Liver (tissue), 3 donors: ENCODE results near the gene KHK.

Experiments used
- CTCF ChIP-seq: fragments of 150-350 bp; IDR thresholded peaks from 2 replicates; pipeline ENCODE4 v1.5.1; 2017; ENCODE audit warnings: improper control_type of control experiment, low read depth, low read length; ENCODE audit not compliant: missing input control
- EGR1 ChIP-seq, 2 donors: IDR thresholded peaks; 2 replicates each; pipeline ENCODE4 v1.6.1; 2016 to 2018; ENCODE audit warnings: antibody characterized with exemption in 2 of 2, low read depth in 2 of 2
- GABPA ChIP-seq, 2 donors: IDR thresholded peaks in 1 of 2; conservative IDR thresholded peaks in 1 of 2; 2 replicates each; pipeline ENCODE4 v1.6.1; 2016; ENCODE audit warnings: antibody characterized with exemption in 2 of 2, mild to moderate bottlenecking in 1 of 2, moderate library complexity in 1 of 2
- TF ChIP-seq, protein P1 (sequence below): IDR thresholded peaks from 2 replicates; pipeline ENCODE4 v1.6.1; 2016; ENCODE audit warnings: antibody characterized with exemption, mild to moderate bottlenecking
- donor health status: healthy.
- donor health status: healthy.

- TF ChIP-seq CTCF (no peak), GABPA (IDR thresholded peaks at IDR 0.05 in 1 of 2, conservative IDR thresholded peaks at IDR 0.05 in 1 of 2) (no peak), EGR1 (IDR thresholded peaks at IDR 0.05; ENCODE audit: low read depth in 2 of 2) (no peak)
- TF ChIP-seq, protein P1, sequence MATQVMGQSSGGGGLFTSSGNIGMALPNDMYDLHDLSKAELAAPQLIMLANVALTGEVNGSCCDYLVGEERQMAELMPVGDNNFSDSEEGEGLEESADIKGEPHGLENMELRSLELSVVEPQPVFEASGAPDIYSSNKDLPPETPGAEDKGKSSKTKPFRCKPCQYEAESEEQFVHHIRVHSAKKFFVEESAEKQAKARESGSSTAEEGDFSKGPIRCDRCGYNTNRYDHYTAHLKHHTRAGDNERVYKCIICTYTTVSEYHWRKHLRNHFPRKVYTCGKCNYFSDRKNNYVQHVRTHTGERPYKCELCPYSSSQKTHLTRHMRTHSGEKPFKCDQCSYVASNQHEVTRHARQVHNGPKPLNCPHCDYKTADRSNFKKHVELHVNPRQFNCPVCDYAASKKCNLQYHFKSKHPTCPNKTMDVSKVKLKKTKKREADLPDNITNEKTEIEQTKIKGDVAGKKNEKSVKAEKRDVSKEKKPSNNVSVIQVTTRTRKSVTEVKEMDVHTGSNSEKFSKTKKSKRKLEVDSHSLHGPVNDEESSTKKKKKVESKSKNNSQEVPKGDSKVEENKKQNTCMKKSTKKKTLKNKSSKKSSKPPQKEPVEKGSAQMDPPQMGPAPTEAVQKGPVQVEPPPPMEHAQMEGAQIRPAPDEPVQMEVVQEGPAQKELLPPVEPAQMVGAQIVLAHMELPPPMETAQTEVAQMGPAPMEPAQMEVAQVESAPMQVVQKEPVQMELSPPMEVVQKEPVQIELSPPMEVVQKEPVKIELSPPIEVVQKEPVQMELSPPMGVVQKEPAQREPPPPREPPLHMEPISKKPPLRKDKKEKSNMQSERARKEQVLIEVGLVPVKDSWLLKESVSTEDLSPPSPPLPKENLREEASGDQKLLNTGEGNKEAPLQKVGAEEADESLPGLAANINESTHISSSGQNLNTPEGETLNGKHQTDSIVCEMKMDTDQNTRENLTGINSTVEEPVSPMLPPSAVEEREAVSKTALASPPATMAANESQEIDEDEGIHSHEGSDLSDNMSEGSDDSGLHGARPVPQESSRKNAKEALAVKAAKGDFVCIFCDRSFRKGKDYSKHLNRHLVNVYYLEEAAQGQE: no peak
These were observed 47.8 kb upstream of the KHK start for GRCh38 chr2:27038631-27039339.
